Measurements from ENCODE around the gene INO80E. TPM values are rescaled to one million over a fixed set of nuclear protein-coding genes. Genes with fewer than 3 reads are reported as not detected.

Gene INO80E
- total and polyA plus RNA-seq, 2 of the 8 experiments (the other 6 are each of a cell fraction or from before 2014, with no cell fraction given), result 43.0 to 91.2 TPM

- Histone ChIP-seq H2BK20ac (ENCODE audit: low read length) (no peak within 1 kb of the TSS), H4K91ac (replicated peaks; ENCODE audit: insufficient read length, low read length) (peak within 1 kb of the TSS; percentile 75), H3K23me2 (ENCODE audit: low read depth, low read length) (peaks cover 12% of the 10 kb centered on the region), H3K27me3 (replicated peaks in 1 of 4; ENCODE audit: control insufficient read depth in 3 of 4, extremely low read depth in 1 of 4, insufficient read depth in 3 of 4, low read length in 3 of 4) (peaks cover 0 to 2% (median 0%) of the 10 kb centered on the region in 4 experiments; a peak in 1 of 7 replicates), H2BK15ac (ENCODE audit: low read length) (0 out of 2 replicates have a peak within 1 kb of the TSS, but pooled peaks have one; percentile 61), H4K5ac (ENCODE audit: insufficient read length, low read depth, low read length) (peak within 1 kb of the TSS; percentile 97), H3K9me3 (ENCODE audit: insufficient read depth in 2 of 2, low read depth in 1 of 2, low read length in 1 of 2) (no peaks in the 10 kb centered on the region), H2AK5ac (ENCODE audit: low read depth, low read length) (no peak within 1 kb of the TSS), H3K27ac (ENCODE audit: low read depth, low read length) (peak within 1 kb of the TSS; percentile 91), H4K20me1 (replicated peaks in 1 of 2; ENCODE audit: control insufficient read depth in 1 of 2, insufficient read depth in 2 of 2, low read length in 2 of 2) (no peaks in the 10 kb centered on the region), H3K4me3 (ENCODE audit: extremely low read depth in 1 of 4, insufficient read depth in 2 of 4, low read depth in 3 of 4, low read length in 4 of 4) (peak within 1 kb of the TSS; percentile 51 to 81 (median 72)), H3K18ac (ENCODE audit: extremely low read depth, low read length) (peak within 1 kb of the TSS; percentile 76), H3K56ac (replicated peaks; ENCODE audit: insufficient read length, low read depth, low read length) (peak within 1 kb of the TSS; percentile 80), H2BK120ac (replicated peaks; ENCODE audit: low read depth, low read length) (no peak within 1 kb of the TSS), H2BK5ac (ENCODE audit: low read depth, low read length) (peak within 1 kb of the TSS; percentile 82), H3K4ac (replicated peaks; ENCODE audit: insufficient read length, low read depth, low read length) (peak within 1 kb of the TSS; percentile 2), H4K8ac (ENCODE audit: extremely low read depth, insufficient read depth, low read length) (peak within 1 kb of the TSS; percentile 96), H3K23ac (ENCODE audit: insufficient read length) (no peak within 1 kb of the TSS), H3K9ac (replicated peaks in 1 of 4; ENCODE audit: extremely low read depth in 1 of 4, low read depth in 3 of 4, low read length in 3 of 4) (peak within 1 kb of the TSS; percentile 66 to 86 (median 80)), H3K36me3 (ENCODE audit: control insufficient read depth in 2 of 4, insufficient read depth in 4 of 4, low read length in 3 of 4) (peaks cover 0 to 4% (median 0%) of the 10 kb centered on the region in 4 experiments; a peak in 1 of 8 replicates), H3K4me1 (replicated peaks in 1 of 4; ENCODE audit: control insufficient read depth in 3 of 4, insufficient read depth in 4 of 4, low read length in 3 of 4) (peaks cover 0 to 5% (median 3%) of the 10 kb centered on the region in 4 experiments; a peak in 5 of 7 replicates), H3K4me2 (ENCODE audit: insufficient read depth in 1 of 2, low read depth in 2 of 2, low read length in 2 of 2) (peak within 1 kb of the TSS; percentile 87 to 93), H3K79me2 (ENCODE audit: control insufficient read depth in 1 of 2, insufficient read depth in 2 of 2, low read length in 2 of 2) (no peaks in the 10 kb centered on the region), H2AFZ (ENCODE audit: low read length) (peak within 1 kb of the TSS; percentile 94), H3K14ac (ENCODE audit: insufficient read length) (no peak within 1 kb of the TSS), H3K79me1 (ENCODE audit: low read depth, low read length) (no peaks in the 10 kb centered on the region), H2BK12ac (ENCODE audit: low read depth, low read length) (peak within 1 kb of the TSS; percentile 61; the same call in 1 of the 2 replicates)
- 3% methylated on average over 60 of the region's 75 CpGs; no CpG with 5 or more reads in 1 of the 2 experiments for WGBS, 2 experiments (ENCODE audit: extremely low coverage in 1 of 2, insufficient coverage in 1 of 2, insufficient read length in 1 of 2, insufficient replicate concordance in 2 of 2, low coverage in 1 of 2, low lambda C conversion rate in 2 of 2, missing lambda C conversion rate in 1 of 2)
- FAIRE-seq (no peak), DNase-seq (ENCODE audit: low read depth in 1 of 2, low spot score in 2 of 2) (peak in 1 of 2 experiments; percentile 96)
- ChIA-PET CTCF (ENCODE audit: partially characterized antibody) (interaction anchor here (0.5 to 2.5 kb wide), 13 partner anchors 8 to 730 kb away, joined by 3 to 16 read pairs (median 4); partner anchors contain the start of gene KCTD13), POLR2A (ENCODE audit: partially characterized antibody) (interaction anchor here (0.8 to 3.6 kb wide), 8 partner anchors 10 to 260 kb away, joined by 3 to 33 read pairs (median 4); partner anchors contain the start of genes ASPHD1, KCTD13, TAOK2 and TBX6)
- TF ChIP-seq SP1 (IDR thresholded peaks at IDR 0.05; ENCODE audit: low read depth, low read length), result no peak
- peak; percentile 70 for TF ChIP-seq TBP (IDR thresholded peaks at IDR 0.05; ENCODE audit: low read depth, low read length)
- no peak for TF ChIP-seq TAF7 (optimal IDR thresholded peaks at IDR 0.05; ENCODE audit: borderline replicate concordance, low read depth, low read length)
- TF ChIP-seq POLR2AphosphoS5 (IDR thresholded peaks at IDR 0.05; ENCODE audit: low read depth, low read length), result 0 out of 2 replicates have a peak, but pooled peaks have one; percentile 22
- no peak for TF ChIP-seq TCF12 (IDR thresholded peaks at IDR 0.05; ENCODE audit: low read depth, low read length)
- TF ChIP-seq POLR2A (IDR thresholded peaks at IDR 0.05; ENCODE audit: control extremely low read depth in 1 of 2, low read depth in 2 of 2, low read length in 2 of 2), result peak; percentile 35 to 60
- peak; percentile 78; the same call in 1 of the 2 replicates for TF ChIP-seq PHF8 (conservative IDR thresholded peaks at IDR 0.05; ENCODE audit: low read depth, low read length)
- TF ChIP-seq MAX (IDR thresholded peaks at IDR 0.05), result peak; percentile 62; the same call in 1 of the 2 replicates
- peak; percentile 83 for TF ChIP-seq KDM4A (IDR thresholded peaks at IDR 0.05; ENCODE audit: low read depth, low read length, severe bottlenecking)
- TF ChIP-seq NANOG (IDR thresholded peaks at IDR 0.05; ENCODE audit: insufficient read depth, low read depth, low read length, poor library complexity, severe bottlenecking), result no peak
Observed at GRCh38 chr16:29961479-29962343, 34.3 kb upstream of the INO80E start, which contains the start of gene TMEM219. TMEM219 (plus strand) TSS chr16:29962079; CDS start chr16:29963144, 1,065 bp downstream.
